ENCODE measurements around the gene RFFL.

- TF ChIP-seq CTCF (IDR thresholded peaks at IDR 0.05; ENCODE audit: insufficient read depth, low read depth, low read length), result no peak
- TF ChIP-seq EZH2 (IDR thresholded peaks at IDR 0.05; ENCODE audit: insufficient read depth, low read length), result no peak
Observed at GRCh38 chr17:34961093-34961911, 102.2 kb downstream of the RFFL start, which contains the start of the genes CCT6B and ZNF830.

Data from astrocyte (in vitro differentiated cells and primary cell).